Measurements from ENCODE around the gene ZC3H12A. TPM values are rescaled to one million over a fixed set of nuclear protein-coding genes. Genes with fewer than 3 reads are reported as not detected.

ZC3H12A gene
- total and polyA plus RNA-seq, 12 donors = 2.9 to 10.9 (median 4.9) TPM

GRCh38 chr1:37432716-37433115, 41.7 kb upstream of the ZC3H12A start:
- Histone ChIP-seq H3K4me1 (no peaks in the 10 kb centered on the region), H3K4me3 (no peak overlapping the region), H3K36me3 (no peaks in the 10 kb centered on the region), H3K9me3 (no peaks in the 10 kb centered on the region), H3K27ac (no peak overlapping the region), H3K27me3 (peaks cover 5 to 79% (median 31%) of the 10 kb centered on the region in 7 donors)
- WGBS, 2 donors = 65 to 69% methylated on average over 12 of the region's 12 CpGs
- DNase-seq (no peak), ATAC-seq (no peak)
- TF ChIP-seq CTCF (IDR thresholded peaks at IDR 0.05) = no peak
- intact Hi-C loops (cut with DNase I) = loop anchor here in 7 of 10 donors (5.0 to 10.0 kb wide), 5 partner anchors 728 to 878 kb away; no protein-coding TSS in a partner anchor

GRCh38 chr1:37433171-37433570, 41.2 kb upstream of the ZC3H12A start:
- Histone ChIP-seq H3K4me3 (no peak overlapping the region), H3K4me1 (no peaks in the 10 kb centered on the region), H3K9me3 (no peaks in the 10 kb centered on the region), H3K36me3 (no peaks in the 10 kb centered on the region), H3K27ac (no peak overlapping the region), H3K27me3 (peaks cover 5 to 84% (median 34%) of the 10 kb centered on the region in 7 donors)
- no peak for TF ChIP-seq CTCF (IDR thresholded peaks at IDR 0.05)
- 79% methylated on average over 12 of the region's 12 CpGs for WGBS, 2 donors
- intact Hi-C loops (cut with DNase I) = loop anchor here in 7 of 10 donors (5.0 to 10.0 kb wide), 5 partner anchors 728 to 878 kb away; no protein-coding TSS in a partner anchor
- DNase-seq = no peak
- ATAC-seq = no peak

DNA sequence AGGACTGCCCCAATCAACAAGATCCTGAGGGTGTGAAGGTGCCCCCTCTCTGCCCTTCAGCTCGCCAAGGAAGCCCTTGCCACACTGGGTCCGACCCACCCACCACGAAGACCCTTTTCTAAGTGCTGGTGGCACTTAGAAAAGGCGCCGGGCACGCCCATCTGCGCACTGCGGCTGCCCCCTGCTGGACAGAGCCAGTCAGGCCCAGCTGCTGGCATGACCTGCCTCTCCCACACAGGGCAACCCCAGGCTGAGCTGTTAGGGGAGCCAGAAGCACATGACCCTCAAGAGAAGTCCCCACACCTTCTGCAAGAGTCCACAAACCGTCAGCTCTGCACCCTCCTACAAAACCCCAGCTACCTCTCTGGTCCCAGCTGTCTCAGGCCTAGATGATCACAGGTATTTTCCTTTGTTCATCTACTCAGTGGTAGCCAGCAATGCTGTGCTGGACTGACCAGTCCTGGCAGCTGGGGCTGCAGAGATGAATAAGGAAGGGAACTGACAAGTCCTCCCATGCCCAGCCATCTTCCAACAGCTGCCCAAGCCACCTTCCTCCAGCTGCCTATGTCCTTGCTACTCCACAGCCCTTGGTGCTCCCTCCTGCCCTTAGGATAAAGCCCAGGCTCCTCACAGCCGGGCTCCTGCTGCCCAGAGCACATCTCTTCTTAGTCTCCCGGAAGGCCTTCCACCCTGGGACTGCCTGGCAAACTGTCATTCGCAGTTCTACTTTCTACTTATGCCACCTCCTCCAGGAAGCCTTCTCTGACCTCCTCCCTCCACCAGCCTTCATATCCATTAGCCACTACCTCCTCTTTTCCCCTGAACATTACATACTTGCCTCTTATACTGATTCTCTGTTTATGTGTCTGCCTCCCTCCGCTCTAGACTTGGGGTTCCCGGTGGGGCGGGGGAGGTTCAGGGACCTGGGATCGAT, 39.8 kb upstream of the ZC3H12A start:
- WGBS, 2 donors = 26 to 27% methylated on average over 16 of the region's 16 CpGs
- Histone ChIP-seq H3K36me3 (no peaks in the 10 kb centered on the region), H3K27ac (no peak overlapping the region), H3K4me1 (no peaks in the 10 kb centered on the region), H3K27me3 (peaks cover 5 to 87% (median 42%) of the 10 kb centered on the region in 7 donors), H3K9me3 (no peaks in the 10 kb centered on the region), H3K4me3 (no peak overlapping the region)
- DNase-seq (peak; percentile 51 to 72), ATAC-seq (peak; percentile 52 to 81 (median 71))
- intact Hi-C loops (cut with DNase I) = loop anchor here (2.0 to 10.0 kb wide), 8 partner anchors 730 to 880 kb away; no protein-coding TSS in a partner anchor
- peak; percentile 68 to 95 (median 90) for TF ChIP-seq CTCF (IDR thresholded peaks at IDR 0.05)

- DNase-seq = no peak
- no peak for ATAC-seq
- Histone ChIP-seq H3K4me1 (no peaks in the 10 kb centered on the region), H3K27ac (no peak overlapping the region), H3K9me3 (no peaks in the 10 kb centered on the region), H3K27me3 (peaks cover 0 to 88% (median 43%) of the 10 kb centered on the region in 7 donors), H3K36me3 (no peaks in the 10 kb centered on the region), H3K4me3 (no peak overlapping the region)
- WGBS, 2 donors = 25 to 38% methylated on average over 2 of the region's 2 CpGs
- TF ChIP-seq CTCF (IDR thresholded peaks at IDR 0.05) = no peak
- intact Hi-C loops (cut with DNase I) = loop anchor here in 5 of 10 donors (5.0 to 10.0 kb wide), 4 partner anchors 732 to 882 kb away; no protein-coding TSS in a partner anchor
Measured at GRCh38 chr1:37437087-37437486, 37.3 kb upstream of the ZC3H12A start.

All from heart right ventricle (tissue), 16 donors.